ENCODE measurements around the gene CNTN5.

CNTN5 gene

GRCh38 chr11:100119176-100119575 lies 1098.4 kb downstream of the CNTN5 start:
- DNase-seq = no peak
- TF ChIP-seq POLR2A (IDR thresholded peaks at IDR 0.05; ENCODE audit: low read length) = no peak
- TF ChIP-seq GATA1 (IDR thresholded peaks at IDR 0.05; ENCODE audit: low read depth, low read length) = no peak

- TF ChIP-seq GATA1 (IDR thresholded peaks at IDR 0.05; ENCODE audit: low read depth, low read length) (no peak), POLR2A (IDR thresholded peaks at IDR 0.05; ENCODE audit: low read length) (no peak)
- DNase-seq = no peak
Observed at GRCh38 chr11:100133114-100133513, 1112.4 kb downstream of the CNTN5 start.

- TF ChIP-seq GATA1 (IDR thresholded peaks at IDR 0.05; ENCODE audit: low read depth, low read length) (no peak), POLR2A (IDR thresholded peaks at IDR 0.05; ENCODE audit: low read length) (no peak)
- DNase-seq = no peak
Observed at GRCh38 chr11:100141201-100141600, 1120.5 kb downstream of the CNTN5 start.

- TF ChIP-seq POLR2A (IDR thresholded peaks at IDR 0.05; ENCODE audit: low read length) = no peak
- TF ChIP-seq GATA1 (IDR thresholded peaks at IDR 0.05; ENCODE audit: low read depth, low read length) = no peak
- DNase-seq = no peak
Observed at GRCh38 chr11:100151944-100152343, 1131.2 kb downstream of the CNTN5 start.

GRCh38 chr11:100152766-100153165 lies 1132.0 kb downstream of the CNTN5 start:
- DNase-seq = no peak
- TF ChIP-seq POLR2A (IDR thresholded peaks at IDR 0.05; ENCODE audit: low read length) = no peak
- no peak for TF ChIP-seq GATA1 (IDR thresholded peaks at IDR 0.05; ENCODE audit: low read depth, low read length)

DNA sequence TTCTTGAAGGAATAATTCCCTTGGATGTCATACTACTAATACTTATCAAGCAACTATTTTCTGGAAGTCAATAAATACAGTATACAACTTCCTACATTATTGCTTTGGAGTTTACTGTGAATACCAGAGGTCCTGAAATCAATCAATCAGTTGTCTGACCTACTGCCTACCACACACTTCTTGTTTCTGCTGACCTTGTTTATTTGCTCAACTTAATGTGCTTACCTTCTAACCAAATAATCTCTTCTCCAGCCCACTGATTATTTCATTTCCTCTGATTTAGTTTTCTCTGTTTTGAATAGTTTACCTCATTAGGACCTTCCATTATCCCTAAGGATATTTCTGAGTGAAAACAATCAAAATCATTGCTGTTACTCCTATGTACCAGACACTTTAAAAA lies 1142.7 kb downstream of the CNTN5 start:
- no peak for DNase-seq
- TF ChIP-seq POLR2A (IDR thresholded peaks at IDR 0.05; ENCODE audit: low read length) = no peak
- no peak for TF ChIP-seq GATA1 (IDR thresholded peaks at IDR 0.05; ENCODE audit: low read depth, low read length)

GRCh38 chr11:100174881-100175280 lies 1154.1 kb downstream of the CNTN5 start:
- no peak for TF ChIP-seq GATA1 (IDR thresholded peaks at IDR 0.05; ENCODE audit: low read depth, low read length)
- no peak for TF ChIP-seq POLR2A (IDR thresholded peaks at IDR 0.05; ENCODE audit: low read length)
- no peak for DNase-seq

DNA sequence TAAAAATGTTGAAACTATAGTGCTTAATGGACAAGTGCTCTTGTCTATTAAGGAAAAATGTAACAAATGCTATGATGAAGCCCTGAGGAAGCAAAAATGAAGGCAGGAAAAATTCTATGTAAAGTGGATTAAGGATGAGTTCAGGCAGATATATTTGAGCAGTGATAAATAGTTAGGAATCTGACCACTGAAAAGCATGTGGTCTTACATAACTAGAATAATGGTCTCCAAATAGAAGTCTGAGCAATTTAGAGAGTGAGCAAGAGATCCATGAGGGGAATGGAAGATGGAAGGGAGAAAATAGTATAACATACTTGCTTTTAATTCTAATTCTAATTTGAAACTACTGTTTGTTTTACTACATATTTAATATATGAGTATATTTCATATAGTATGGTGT lies 1155.7 kb downstream of the CNTN5 start:
- TF ChIP-seq POLR2A (IDR thresholded peaks at IDR 0.05; ENCODE audit: low read length) = no peak
- TF ChIP-seq GATA1 (IDR thresholded peaks at IDR 0.05; ENCODE audit: low read depth, low read length) = no peak

DNA sequence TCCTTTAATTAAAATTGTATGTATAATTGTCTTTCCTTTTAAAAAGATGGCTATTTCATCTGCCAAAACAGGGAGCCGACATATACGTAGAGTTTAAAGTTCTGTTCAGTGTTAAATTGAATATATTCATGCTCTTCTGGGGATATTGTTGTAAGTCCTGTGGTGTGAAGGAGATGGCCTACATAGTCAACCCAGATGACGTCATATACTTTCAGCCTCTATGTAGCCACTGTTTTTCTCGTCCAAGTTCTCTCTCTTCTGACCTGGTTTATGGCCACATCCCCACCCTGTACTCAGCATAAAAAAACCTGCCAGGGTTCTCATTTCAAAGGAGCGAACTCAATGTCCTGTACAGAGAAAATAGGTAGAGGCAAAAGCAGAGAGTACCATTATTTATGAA lies 1156.9 kb downstream of the CNTN5 start:
- no peak for DNase-seq
- TF ChIP-seq GATA1 (IDR thresholded peaks at IDR 0.05; ENCODE audit: low read depth, low read length) (no peak), POLR2A (IDR thresholded peaks at IDR 0.05; ENCODE audit: low read length) (no peak)

More for the DNA sequence above, 1155.7 kb downstream of the CNTN5 start:
- no peak for DNase-seq

GRCh38 chr11:100182350-100182749 lies 1161.6 kb downstream of the CNTN5 start:
- TF ChIP-seq GATA1 (IDR thresholded peaks at IDR 0.05; ENCODE audit: low read depth, low read length) (no peak), POLR2A (IDR thresholded peaks at IDR 0.05; ENCODE audit: low read length) (no peak)
- no peak for DNase-seq

- TF ChIP-seq POLR2A (IDR thresholded peaks at IDR 0.05; ENCODE audit: low read length) (no peak), GATA1 (IDR thresholded peaks at IDR 0.05; ENCODE audit: low read depth, low read length) (no peak)
- DNase-seq = no peak
Observed at GRCh38 chr11:100182927-100183326, 1162.2 kb downstream of the CNTN5 start.

- TF ChIP-seq POLR2A (IDR thresholded peaks at IDR 0.05; ENCODE audit: low read length) (no peak), GATA1 (IDR thresholded peaks at IDR 0.05; ENCODE audit: low read depth, low read length) (no peak)
- DNase-seq = no peak
Observed at GRCh38 chr11:100185588-100185987, 1164.8 kb downstream of the CNTN5 start.

GRCh38 chr11:100188137-100188783 lies 1167.5 kb downstream of the CNTN5 start:
- DNase-seq = no peak
- TF ChIP-seq GATA1 (IDR thresholded peaks at IDR 0.05; ENCODE audit: low read depth, low read length) = no peak
- no peak for TF ChIP-seq POLR2A (IDR thresholded peaks at IDR 0.05; ENCODE audit: low read length)

DNA sequence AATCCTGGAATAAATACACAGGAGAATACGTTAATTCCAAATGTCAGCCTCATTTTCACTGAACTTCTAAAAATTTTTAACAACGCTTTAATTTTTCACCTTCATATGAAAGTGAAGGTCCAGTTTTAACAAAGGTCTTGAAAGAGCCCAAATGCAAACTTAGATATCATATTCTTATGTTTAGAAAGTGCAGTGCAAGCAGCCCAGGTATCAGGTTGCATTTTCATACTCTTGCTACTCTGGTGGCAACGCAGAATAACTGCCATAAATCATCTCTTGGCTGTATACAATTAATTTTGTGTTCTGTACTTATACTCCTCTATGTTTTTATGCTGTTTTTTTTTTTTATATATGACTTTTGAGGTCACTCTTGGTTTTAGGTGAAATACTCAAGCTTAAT lies 1169.6 kb downstream of the CNTN5 start:
- DNase-seq = no peak
- TF ChIP-seq GATA1 (IDR thresholded peaks at IDR 0.05; ENCODE audit: low read depth, low read length) (no peak), POLR2A (IDR thresholded peaks at IDR 0.05; ENCODE audit: low read length) (no peak)

DNA sequence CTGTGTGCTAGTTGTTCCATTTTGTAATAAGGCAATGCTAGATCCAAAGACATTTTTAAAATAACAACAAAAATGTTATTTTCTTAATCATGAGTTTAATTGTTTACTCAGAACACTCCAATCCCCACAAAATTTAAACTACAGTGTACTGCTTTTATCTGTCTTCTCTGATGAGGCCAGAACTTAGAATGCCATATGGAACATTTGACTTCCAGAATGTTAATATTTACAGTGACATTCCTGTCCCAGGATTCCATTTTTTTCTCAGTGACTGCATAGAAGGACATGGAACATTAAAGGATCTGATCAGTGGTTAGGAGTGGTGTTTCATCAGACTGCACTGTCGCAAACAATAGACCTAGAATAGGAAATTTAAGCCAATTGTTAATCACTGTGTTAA lies 1171.4 kb downstream of the CNTN5 start:
- DNase-seq = no peak
- TF ChIP-seq POLR2A (IDR thresholded peaks at IDR 0.05; ENCODE audit: low read length) (no peak), GATA1 (IDR thresholded peaks at IDR 0.05; ENCODE audit: low read depth, low read length) (no peak)
